ENCODE data around the gene CHN2.

CHN2 gene

GRCh38 chr7:29306319-29306991, 111.9 kb downstream of the CHN2 start:
- no peak for TF ChIP-seq ELF4 (IDR thresholded peaks at IDR 0.05)
- no peak for TF ChIP-seq L3MBTL2 (conservative IDR thresholded peaks at IDR 0.05)
- no peak for TF ChIP-seq SUZ12 (IDR thresholded peaks at IDR 0.05)
- TF ChIP-seq ARNT (IDR thresholded peaks at IDR 0.05), result no peak
- no peak for TF ChIP-seq FOXK2 (IDR thresholded peaks at IDR 0.05)
- no peak for TF ChIP-seq BHLHE40 (IDR thresholded peaks at IDR 0.05; ENCODE audit: borderline replicate concordance)
- TF ChIP-seq FOXM1 (IDR thresholded peaks at IDR 0.05; ENCODE audit: borderline replicate concordance), result no peak
- TF ChIP-seq PKNOX1 (IDR thresholded peaks at IDR 0.05), result no peak
- POLR2A ChIA-PET, result no interaction called here
- DNase-seq (ENCODE audit: extremely low spot score), result no peak
- CTCF ChIA-PET, result no interaction called here

DNA sequence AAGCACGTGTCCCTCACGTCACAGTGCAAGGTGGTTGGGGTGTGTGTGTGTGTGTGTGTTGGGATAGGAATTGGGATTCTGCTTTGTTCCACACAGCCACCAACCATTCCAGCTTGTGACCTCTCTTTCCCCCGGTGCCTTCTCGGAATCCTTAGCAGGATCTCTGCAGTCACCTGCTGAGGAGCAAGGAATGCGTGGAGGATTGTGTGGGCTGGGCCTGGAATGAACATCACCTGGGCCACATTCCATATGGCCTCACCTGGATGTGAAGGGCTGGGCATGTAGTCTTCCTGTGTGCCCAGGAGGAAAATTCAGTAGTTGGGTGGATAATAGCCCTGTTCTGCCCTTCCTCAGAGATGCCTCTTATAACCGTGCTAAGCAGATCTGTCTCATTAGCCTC, 113.8 kb downstream of the CHN2 start:
- ChIA-PET CTCF (no interaction called here), POLR2A (no interaction called here)
- DNase-seq (ENCODE audit: extremely low spot score), result no peak
- TF ChIP-seq FOXK2 (IDR thresholded peaks at IDR 0.05), result no peak
- no peak for TF ChIP-seq ELF4 (IDR thresholded peaks at IDR 0.05)
- TF ChIP-seq TARDBP (IDR thresholded peaks at IDR 0.05), result no peak
- no peak for TF ChIP-seq BHLHE40 (IDR thresholded peaks at IDR 0.05; ENCODE audit: borderline replicate concordance)
- no peak for TF ChIP-seq SUZ12 (IDR thresholded peaks at IDR 0.05)
- no peak for TF ChIP-seq PKNOX1 (IDR thresholded peaks at IDR 0.05)
- no peak for TF ChIP-seq HDGF (IDR thresholded peaks at IDR 0.05; ENCODE audit: borderline replicate concordance)
- no peak for TF ChIP-seq SP1 (IDR thresholded peaks at IDR 0.05)
- no peak for TF ChIP-seq LEF1 (IDR thresholded peaks at IDR 0.05; ENCODE audit: borderline replicate concordance)

GRCh38 chr7:29309041-29309854, 114.7 kb downstream of the CHN2 start:
- TF ChIP-seq FOXA1 (IDR thresholded peaks at IDR 0.05) (no peak), ARNT (IDR thresholded peaks at IDR 0.05) (no peak), FOXK2 (IDR thresholded peaks at IDR 0.05) (no peak), NFRKB (IDR thresholded peaks at IDR 0.05) (no peak), HDGF (IDR thresholded peaks at IDR 0.05; ENCODE audit: borderline replicate concordance) (no peak), PKNOX1 (IDR thresholded peaks at IDR 0.05) (no peak), FOXM1 (IDR thresholded peaks at IDR 0.05; ENCODE audit: borderline replicate concordance) (no peak), CTBP1 (IDR thresholded peaks at IDR 0.05; ENCODE audit: borderline replicate concordance) (no peak), L3MBTL2 (conservative IDR thresholded peaks at IDR 0.05) (no peak)
- POLR2A ChIA-PET, result no interaction called here
- CTCF ChIA-PET, result interaction anchor here (0.9 kb wide), 1 partner anchor 382 kb away, joined by 4 read pairs; no protein-coding TSS in a partner anchor
- DNase-seq (ENCODE audit: extremely low spot score), result no peak

GRCh38 chr7:29310625-29311024, 116.0 kb downstream of the CHN2 start:
- CTCF ChIA-PET, result no interaction called here
- no peak for TF ChIP-seq FOXK2 (IDR thresholded peaks at IDR 0.05)
- TF ChIP-seq PKNOX1 (IDR thresholded peaks at IDR 0.05), result no peak
- no peak for TF ChIP-seq FOXM1 (IDR thresholded peaks at IDR 0.05; ENCODE audit: borderline replicate concordance)
- TF ChIP-seq CTBP1 (IDR thresholded peaks at IDR 0.05; ENCODE audit: borderline replicate concordance), result no peak
- no peak for DNase-seq (ENCODE audit: extremely low spot score)
- POLR2A ChIA-PET, result no interaction called here

DNA sequence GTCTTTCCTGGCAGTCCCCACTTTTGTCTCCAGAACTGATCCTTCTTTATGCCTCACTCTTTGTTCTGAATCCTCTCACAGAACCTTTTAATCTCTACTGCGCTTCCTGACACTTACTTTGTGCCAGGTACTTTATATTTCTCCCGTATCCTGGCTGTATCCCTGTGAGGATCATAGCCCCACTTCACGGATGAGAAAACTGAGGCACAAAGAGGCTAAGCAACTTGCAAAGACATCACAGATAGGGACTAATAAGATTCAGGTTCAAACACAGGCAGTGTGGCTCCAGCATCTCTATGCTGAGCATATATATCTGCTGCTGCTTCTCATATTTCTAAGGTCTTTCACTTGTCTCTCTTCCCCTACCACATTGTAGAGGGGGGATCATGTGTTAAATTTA, 116.7 kb downstream of the CHN2 start:
- CTCF ChIA-PET, result no interaction called here
- TF ChIP-seq SP1 (IDR thresholded peaks at IDR 0.05), result no peak
- TF ChIP-seq HDGF (IDR thresholded peaks at IDR 0.05; ENCODE audit: borderline replicate concordance), result no peak
- no peak for TF ChIP-seq PKNOX1 (IDR thresholded peaks at IDR 0.05)
- TF ChIP-seq ELF4 (IDR thresholded peaks at IDR 0.05), result no peak
- TF ChIP-seq ZNF384 (IDR thresholded peaks at IDR 0.05), result no peak
- TF ChIP-seq NFRKB (IDR thresholded peaks at IDR 0.05), result no peak
- TF ChIP-seq ARNT (IDR thresholded peaks at IDR 0.05), result no peak
- no peak for TF ChIP-seq FOXK2 (IDR thresholded peaks at IDR 0.05)
- TF ChIP-seq FOXM1 (IDR thresholded peaks at IDR 0.05; ENCODE audit: borderline replicate concordance), result no peak
- TF ChIP-seq TARDBP (IDR thresholded peaks at IDR 0.05), result no peak
- no peak for TF ChIP-seq CTBP1 (IDR thresholded peaks at IDR 0.05; ENCODE audit: borderline replicate concordance)
- POLR2A ChIA-PET, result no interaction called here
- no peak for DNase-seq (ENCODE audit: extremely low spot score)
